Activated T-cell treated with anti-CD3 and anti-CD28 coated beads for 1 hour (primary cell): Measurements from ENCODE around the gene BUB1.
"Not testable (repeated sequence)": the region's sequence is repeated elsewhere in the genome, so short reads cannot be mapped to it uniquely, and the experiment has no call there.

Experiments used
- DNase-seq: peaks from one replicate; pipeline ENCODE4 v3.0.0-alpha.2; 2020; ENCODE audit warnings: low read depth

BUB1 gene

DNA sequence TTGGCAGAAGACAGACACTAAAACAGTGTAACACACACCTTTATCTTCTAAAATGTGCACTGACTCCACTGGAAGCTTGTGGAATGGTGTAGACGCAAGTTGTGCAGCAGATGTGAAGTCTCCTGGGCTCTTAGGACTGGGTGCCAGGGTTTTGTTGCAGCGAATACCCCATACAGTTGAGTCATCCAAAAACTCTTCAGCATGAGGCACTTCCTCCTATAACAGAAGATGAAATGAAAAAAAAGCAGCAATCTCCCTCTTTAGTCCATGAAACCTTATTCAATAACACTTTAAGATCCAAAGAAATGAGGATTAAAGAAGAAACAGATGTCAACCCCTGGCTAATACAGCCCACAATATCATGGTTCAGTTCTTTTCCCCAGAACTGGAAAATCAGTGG is 22.2 kb downstream of the BUB1 start:
- no peak for DNase-seq

DNA sequence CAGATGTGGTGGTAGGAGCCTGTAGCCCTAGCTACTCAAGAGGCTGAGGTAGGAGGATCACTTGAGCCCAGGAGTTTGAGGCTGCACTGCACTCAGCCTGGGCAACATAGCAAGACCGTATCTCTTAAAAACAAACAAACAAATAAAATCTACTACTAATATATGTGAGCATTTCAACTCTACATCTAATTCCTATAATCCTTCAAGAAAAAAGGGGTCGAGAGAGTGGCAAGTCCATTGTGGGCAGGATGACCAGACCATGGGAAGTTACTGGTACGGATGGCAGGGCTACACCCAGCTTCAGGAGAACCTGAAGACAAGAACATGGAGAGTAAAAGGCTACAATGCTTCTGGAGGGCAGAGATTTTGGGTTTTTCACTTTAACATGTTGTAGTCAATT is 24.0 kb downstream of the BUB1 start:
- DNase-seq: no peak

DNA sequence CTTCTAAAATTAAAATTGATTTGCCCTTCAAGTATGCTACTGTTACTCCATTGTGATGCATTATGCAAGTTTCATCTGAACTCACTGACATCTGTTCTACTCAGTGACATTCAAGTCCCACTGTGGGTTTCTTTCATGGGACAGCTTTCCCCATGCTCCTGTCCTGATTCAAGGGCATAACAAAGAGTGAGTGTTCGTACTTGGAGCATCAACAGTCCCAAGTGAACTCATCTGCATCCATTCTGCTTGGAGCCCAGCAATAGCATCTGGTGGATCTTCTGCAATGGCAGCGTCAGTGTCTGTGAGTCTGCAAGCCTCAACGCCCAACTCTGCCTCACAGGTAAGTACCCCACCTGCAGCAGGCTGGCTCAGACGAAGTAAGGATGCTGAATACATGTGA is 27.5 kb downstream of the BUB1 start:
- no peak for DNase-seq

DNA sequence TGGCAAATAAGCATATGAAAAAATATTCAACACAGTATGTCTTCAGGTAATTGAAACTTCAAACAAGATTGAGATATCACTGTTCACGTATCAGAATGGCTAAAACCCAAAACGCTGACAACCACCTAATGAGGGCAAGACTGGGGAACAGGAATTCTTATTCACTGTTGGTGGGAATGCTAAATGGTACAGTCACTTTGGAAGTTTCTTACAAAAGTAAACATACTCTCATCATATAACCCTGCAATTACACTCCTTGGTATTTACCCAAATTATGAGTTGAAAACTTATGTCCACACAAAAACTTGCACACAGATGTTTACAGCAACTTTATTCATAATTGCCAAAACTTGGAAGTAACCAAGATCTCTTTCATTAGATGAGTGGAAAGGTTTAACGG is 30.1 kb downstream of the BUB1 start:
- DNase-seq: no peak

DNA sequence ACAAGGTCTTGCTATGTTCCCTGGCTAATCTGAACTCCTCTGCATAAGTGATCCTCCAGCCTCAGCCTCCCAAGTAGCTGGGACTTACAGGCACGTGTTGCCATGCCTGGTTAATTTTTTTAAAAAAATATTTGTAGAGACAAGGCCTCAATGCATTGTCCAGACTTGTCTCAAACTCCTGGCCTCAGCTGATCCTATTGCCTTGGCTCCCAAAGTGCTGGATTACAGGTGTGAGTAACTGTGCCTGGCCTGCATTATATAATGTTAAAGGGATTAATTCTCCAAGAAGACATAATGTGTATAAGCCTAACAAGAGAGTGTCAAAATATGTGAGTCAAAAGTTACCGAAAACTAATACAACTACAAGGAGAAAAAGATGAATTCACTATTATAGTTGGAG is 32.2 kb downstream of the BUB1 start:
- DNase-seq: no peak

DNA sequence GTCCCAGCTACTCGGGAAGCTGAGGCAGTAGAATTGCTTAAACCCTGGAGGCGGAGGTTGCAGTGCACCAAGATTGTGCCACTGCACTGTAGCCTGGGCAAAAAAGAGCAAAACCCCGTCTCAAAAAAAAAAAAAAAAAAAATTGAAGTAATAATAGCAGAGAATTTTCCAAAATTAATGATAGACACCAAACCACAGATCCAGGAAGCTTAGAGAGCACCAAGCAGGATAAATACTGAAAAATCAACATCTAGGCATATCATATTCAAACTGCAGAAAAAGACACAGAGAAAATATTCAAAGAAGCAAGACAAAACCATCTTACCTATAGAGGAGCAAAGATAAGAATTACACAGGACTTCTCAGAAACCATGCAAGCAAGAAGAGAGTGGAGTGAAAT is 33.5 kb downstream of the BUB1 start:
- DNase-seq: no peak

DNA sequence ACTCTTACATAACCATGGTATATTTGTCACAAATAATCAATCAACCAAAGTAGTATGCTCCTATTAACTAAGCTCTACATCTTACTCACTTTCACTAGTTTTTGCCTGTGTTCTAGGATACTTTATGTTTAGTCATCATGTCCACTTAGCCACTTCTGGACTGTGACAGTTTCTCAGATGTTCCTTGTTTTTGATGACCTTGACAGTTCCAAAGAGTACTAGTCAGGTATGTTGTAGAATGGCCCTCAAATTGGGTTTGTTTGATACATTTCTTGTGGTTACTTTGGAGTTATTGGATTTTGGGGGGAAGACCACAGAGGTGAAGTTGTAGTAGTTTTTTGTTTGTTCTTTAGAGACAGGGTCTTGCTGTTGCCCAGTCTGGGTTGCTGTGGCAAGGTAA is 35.5 kb downstream of the BUB1 start:
- DNase-seq: no peak

DNA sequence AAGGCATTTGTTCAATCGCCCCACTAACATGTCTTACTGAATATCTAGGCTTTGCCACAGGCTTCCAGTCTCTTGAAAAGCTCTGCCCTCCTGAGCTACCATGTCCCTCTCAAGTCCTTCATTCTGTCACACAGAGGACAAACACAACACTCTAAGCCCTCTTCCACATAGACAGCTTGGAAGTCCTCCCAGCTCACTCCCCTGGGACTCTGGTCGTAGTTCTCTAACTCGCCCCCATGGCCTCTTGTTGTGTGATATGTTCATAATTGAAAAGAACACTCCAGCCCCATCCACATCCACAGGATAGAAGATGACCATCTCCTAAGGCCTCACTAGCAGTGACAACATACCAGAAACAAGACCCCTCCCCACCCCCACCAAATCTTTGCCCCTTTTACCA is 37.9 kb downstream of the BUB1 start:
- no peak for DNase-seq

DNA sequence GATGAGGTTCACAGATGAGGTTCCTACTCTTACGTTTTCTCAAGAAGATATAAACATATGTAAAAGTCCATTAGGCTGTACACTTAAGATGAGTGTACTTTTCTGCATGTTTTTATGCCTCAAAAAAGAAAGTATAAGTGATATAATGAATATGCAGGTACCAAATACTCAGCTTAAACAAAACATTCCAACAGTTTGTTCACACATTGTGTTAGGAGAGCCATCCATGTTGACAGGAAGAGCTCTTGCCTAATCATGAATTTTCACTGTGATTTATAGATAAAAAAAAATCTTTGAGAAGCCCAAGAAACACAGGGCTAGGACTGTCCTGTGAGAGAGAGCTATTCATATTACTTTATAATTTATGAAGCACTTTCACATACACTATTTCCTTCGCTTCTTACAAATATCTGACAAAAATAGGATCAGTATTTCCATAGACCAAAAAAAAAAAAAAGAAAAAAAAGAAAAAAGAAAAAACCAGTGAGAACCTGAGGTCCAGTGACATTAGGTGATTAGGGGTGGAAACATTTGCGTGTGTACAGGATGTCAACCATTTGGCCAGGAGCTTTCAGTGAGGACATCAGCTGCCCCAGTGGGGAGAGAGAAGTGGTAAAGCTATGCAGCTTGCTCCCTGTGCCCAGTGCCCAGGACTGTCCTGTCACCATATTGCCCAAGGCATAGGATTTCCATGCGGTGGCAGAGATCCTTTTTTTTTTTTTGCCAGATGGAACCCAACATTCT is 38.7 kb downstream of the BUB1 start:
- DNase-seq: no peak

DNA sequence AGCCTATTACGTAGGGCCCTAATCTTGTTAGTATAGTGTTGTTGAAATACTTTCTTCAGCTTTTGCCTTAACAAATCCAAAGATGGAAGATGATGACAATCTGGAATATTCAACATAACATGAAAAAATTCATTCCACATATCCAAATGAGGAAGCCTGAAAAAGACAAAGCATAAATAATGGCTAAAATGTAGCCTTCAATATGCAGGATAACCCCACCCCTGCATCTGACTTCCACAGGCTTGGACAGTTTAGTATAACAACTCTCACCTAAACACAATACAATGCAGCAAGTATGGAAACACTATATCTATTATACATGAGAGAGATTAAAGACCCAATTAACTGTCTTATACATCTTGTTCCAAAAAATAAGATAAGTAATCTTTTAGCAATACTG is 39.9 kb downstream of the BUB1 start:
- DNase-seq: no peak

DNA sequence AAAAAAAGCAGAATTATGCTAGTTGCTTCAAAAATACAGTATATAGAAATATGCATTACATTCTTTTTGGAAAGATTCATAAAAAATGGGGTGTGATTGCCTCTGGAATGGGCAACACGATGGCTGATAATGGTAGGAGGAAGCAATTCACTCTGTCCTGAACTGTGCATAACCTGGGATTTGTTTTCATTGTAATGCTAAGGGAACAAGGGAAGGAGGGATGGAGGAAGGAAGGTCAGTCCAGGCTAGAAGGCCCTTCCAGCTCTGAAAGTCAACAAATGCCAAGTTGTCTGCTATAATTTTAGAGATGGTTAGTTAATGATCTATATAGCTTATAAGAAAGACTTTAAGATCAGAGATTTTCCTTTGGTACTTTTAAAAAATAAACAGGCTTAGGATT is 40.8 kb downstream of the BUB1 start:
- DNase-seq: no peak

DNA sequence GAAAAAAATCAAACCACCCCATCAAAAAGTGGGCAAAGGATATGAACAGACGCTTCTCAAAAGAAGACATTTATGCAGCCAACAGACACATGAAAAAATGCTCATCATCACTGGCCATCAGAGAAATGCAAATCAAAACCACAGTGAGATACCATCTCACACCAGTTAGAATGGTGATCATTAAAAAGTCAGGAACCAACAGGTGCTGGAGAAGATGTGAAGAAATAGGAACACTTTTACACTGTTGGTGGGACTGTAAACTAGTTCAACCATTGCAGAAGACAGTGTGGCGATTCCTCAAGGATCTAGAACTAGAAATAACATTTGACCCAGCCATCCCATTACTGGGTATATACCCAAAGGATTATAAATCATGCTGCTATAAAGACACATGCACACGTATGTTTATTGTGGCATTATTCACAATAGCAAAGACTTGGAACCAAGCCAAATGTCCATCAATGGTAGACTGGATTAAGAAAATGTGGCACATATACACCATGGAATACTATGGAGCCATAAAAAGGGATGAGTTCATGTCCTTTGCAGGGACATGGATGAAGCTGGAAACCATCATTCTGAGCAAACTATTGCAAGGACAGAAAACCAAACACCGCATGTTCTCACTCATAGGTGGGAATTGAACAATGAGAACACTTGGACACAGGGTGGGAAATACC is 41.8 kb downstream of the BUB1 start:
- not testable (repeated sequence) for DNase-seq

DNA sequence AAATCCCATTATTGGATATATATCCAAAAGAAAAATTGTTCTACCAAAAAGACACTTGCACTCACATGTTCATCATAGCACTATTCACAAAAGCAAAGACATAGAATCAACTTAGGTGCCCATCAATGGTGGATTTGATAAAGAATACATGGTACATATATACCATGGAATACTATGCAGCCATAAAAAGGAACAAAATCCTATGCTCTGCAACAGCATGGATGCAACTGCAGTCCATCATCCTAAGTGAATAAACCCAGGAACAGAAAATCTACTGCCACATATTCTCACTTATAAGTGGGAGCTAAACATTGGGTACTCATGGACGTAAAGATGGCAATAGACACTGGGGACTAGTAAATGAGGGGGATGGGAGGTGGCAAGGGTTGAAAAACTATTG is 50.5 kb downstream of the BUB1 start:
- not testable (repeated sequence) for DNase-seq

DNA sequence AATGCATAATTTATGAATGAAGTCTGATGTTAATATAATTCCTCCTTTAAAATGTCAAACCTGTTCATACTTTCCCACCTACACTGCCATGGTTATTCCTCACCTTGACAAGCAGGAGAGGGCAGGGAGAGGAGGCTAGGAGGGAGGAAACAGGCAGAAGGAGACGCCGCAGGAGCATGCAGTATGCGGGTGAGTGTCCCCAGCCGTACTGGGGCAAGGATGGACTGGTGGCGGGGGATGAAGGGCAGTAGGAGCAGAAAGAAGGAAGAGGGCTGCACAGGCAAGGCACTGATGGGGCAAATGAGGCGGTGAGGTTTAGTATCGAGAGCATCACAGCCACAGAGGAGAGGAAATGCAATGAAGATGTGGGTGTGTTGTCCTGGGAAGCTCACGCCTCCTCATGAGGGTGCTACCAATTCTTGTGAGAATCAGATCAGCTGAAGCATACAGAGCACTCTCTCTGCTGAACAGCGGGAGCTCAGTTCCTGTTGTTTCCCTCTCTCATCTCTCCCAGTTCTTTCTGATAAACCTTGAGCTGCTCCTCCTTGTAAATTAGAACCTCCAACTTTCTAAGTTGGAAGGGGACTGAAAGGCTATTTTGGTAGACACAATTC is 58.4 kb downstream of the BUB1 start:
- not testable (repeated sequence) for DNase-seq

DNA sequence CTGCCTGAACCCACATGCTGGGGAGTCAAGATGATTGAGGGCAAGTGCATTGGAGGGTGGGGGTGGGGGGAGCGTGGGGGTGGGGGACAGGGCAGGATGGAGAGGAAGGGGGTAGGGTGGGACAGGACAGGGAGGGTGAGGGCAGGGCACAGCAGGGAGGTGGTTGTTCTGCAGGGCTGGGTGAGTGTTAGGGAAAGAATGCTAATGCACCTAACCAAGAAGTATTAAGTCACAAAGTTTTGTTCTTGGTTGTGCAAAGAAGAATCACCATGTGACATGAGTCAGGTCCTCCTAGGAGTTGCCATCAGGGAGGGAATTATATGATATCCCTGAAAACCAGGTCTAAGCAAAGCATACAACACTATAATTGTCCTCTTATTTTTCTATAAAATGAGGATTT is 63.9 kb downstream of the BUB1 start:
- DNase-seq: not testable (repeated sequence)

DNA sequence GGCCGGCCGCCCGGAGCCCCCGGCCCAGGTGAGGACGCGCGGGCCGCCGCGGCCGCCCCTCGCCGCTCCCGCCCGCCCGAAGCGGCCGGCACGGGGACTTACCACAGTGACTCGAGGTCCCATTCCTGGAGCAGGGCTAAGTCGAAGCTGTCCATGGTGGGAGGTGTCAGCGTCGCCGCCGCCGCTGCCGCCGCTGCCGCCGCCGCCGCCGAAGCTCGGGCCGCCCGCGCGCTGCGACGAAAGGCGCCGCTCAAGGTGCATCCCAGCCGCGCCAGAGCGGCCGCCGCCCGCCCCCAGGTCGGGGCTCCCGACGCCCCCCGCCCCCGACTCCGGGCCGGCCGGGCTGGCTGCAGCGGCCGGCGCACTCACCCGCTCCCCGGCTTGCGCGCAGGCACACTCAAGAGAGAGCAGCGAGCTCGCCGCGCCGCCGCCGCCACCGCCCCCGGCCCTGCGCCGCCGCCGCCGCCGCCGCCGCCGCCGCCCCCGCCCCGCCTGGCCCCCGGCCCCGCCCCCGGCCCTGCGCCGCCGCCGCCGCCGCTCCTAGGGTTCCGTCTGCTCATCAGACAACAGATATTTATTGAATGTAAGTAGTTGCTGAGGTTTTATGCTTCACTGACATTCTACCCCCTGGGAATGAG is 67.1 kb downstream of the BUB1 start:
- not testable (repeated sequence) for DNase-seq

DNA sequence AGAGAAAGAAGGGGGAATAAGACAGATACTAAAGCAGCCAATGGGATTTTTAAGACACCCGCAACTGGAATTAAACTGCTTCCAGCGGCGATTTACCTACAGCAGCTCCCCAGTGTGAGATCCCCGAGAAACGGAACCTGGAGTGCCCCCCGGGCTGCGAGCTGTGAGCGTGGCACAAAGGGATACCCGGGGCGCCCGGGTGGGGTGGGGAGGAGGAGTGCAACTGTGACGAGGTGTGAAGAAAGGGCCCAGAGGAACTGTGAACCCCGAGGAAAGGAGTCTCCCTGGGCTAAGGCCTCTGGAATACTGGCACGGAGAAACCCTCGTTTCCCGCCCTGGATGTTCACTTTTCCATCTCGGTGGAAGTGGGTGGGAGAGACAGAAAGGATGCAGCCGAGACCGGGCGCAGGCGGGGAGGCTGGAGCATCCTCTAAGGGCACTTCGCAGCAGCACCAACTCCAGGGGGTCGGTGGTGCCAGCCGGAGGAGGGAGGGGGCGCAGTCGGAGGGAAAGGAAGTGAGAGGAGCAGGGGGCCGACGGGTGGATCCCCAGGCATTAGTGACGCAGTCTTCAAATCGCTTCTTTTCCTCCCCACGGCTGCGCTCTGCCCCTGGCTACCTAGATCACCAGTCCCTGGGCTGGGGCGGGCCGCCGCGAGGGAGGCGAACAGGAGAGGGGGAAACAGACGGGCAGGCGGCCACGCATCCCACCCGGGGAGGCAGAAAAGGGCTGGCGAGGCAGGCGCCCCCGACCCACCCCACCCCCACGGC is 67.8 kb downstream of the BUB1 start:
- not testable (repeated sequence) for DNase-seq

DNA sequence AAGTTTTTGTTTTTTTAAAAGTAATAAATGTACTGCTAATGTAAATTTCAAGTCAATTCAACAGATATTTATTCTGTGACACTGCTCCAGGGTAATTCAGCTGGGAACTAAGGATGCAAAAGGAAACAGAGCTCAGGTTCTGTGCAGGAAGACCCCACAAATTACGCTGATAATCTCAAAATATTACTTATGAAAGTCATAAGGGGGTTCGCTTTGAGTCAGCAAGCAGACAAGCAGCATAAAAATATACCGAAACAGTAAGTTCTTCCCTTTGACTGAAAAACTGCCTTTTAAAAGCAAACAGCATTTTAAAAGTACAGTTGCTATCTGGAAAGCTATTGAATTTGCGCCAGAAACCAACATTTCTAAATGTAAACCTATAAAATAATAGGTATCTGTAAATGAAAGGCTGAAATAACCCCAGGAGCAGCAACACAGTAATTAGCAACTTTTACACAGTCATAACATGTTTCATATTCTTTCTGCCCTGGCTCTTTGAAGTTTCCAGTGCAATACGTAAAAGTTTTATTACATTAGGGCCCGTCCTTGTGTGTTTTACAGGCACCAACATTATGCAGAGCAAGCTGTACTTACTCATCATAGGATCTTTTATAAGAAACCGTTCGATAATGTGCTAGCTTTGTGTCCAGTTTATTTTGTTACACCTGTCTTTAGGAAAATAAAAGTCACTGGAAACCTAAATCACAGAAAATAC is 68.9 kb downstream of the BUB1 start:
- DNase-seq: not testable (repeated sequence)

DNA sequence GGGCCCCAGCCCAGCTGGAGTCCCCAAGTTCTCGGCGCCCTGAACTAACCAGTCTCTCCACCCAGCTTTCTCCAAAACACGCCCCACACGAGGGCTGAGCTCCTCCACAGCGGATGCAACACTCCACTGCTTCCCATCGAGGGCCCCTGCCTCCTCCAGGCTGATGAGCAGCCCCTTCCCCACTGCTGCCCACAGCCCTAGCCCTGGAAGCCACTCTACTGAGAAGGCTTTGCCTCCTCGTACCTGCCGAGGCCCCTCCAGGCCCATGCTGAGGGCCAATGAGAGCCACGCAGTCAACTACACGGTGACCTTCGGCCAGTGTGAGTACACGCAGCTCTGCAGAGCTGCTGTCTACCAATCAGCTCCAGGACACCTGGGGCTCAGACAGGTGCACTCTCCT is 72.8 kb downstream of the BUB1 start:
- DNase-seq: not testable (repeated sequence)

DNA sequence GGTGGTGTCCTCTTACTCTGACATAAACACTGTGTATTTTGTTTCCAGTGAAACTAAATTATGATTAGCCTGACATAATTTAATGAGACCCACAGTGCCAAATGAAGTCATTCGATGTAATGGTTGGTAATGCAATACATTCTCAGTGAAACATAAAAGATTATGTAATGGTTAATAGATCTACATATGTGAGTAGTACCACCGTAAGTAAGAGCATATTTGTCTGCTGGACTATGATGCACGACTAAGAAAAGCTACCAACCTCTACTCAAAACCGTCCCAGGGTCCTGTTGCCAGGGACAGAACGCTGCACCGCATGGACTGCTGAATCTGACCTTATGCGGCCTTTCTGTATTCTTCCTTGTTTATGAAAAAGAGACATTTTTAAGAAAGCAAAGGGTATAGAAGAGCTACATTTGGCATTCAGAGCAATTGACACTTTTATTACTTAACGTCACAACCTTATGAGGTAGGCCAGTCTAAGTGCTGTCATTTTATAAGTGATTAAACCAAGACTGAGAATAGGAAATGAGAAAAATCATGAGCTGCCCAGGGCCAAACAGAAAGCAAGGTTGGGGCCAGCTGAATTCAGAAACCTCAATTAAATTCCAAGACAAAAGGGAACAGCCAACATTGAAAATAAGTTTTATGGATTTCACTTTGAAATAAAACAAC is 73.8 kb downstream of the BUB1 start:
- DNase-seq: not testable (repeated sequence)

DNA sequence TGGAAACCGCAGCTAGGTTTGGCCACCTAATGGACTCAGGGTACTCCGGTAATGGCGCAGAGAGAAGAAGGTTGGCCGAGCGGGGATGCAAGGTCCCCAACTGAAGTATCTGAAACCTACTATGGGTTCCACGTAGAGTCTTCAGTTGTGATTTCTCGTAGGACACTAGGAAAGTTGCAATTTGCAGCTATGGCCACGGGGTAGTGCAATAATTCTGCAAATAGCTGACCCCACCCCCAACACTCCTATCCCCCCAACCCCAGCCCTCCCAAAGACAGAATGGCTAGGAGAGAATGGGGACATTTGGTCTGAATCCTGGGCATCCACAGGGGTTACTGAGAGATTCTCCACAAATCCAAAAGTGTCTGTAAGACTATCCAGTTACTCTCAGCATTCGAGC is 75.7 kb downstream of the BUB1 start:
- DNase-seq: not testable (repeated sequence)
